ENCODE data around the gene COX10. TPM values are rescaled to one million over a fixed set of nuclear protein-coding genes. Genes with fewer than 3 reads are reported as not detected.
A peak's percentile ranks its signal among the peaks of the same experiment; 100 is the strongest.
"Not testable (repeated sequence)": the region's sequence is repeated elsewhere in the genome, so short reads cannot be mapped to it uniquely, and the experiment has no call there.

COX10 gene
- total RNA-seq = 10.5 and 16.2 TPM in 2 replicates

DNA sequence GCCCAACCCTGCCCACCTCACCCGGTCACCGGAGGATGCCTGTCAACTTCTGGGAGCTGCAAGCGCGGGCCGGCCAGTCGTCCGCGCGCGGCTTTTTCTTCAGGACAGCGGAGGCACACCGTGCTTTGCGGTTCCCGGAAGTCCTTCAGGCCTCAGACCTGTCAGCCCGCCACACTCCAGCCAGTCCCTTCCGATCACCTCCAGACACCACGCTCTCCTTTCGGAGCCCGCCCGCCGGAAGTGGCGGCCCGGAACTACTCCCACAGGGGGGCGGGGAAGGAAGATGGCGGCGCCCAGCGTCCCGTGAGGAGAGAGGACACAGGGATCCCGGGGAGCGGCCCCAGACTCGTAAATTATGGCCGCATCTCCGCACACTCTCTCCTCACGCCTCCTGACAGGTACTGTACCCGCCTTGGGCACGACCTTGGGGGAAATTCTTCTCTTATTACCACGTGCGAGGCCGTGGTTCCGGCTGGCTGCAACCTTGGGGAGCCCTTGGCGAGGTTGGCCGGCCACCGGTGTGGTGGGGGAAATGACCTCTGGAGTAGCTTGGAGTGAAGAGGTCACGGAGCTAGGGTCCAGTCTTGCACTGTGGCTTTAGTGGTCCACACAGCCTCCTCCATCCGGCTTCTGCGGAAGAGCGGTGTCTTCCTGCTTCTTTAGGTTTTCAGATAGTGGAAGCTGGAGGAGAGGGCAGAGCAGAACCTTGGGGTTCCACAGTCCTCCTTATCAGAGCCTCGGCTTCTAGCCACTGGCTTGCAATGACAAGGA, at the start of gene COX10:
TSS of gene COX10 (plus strand) at position 254 of the 771 bp plus-strand sequence. CDS start at position 356, 102 bp downstream.
- no peak for DNase-seq (ENCODE audit: low read depth, low spot score)

DNA sequence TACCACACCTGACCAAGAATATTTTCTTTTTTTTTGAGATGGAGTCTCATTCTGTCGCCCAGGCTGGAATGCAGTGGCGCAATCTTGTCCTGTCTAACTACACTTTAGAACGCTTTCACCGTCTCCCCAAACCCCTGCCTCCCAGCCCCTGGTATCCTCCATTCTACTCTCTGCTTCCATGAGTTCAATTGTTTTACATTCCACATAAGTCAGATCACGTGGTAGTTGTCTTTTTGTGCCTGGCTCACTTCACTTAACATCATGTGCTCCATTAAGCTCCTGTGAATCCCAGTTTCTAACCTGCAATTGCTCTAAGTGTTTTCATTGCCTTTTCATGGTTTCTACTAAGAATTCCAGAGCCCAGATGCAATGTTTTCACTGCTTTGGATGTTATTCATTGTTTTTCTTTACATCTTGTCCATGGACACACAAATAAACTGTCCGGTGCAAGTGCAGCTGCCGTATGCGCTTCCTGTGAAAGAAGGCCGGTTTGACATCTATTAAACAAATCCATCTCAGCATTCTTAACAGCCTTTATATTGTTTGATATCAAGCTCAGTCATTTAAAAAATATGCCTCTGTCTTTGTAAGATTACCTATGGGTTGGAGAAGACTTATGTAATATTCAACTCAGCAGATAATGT, 47.5 kb upstream of the COX10 start:
- not testable (repeated sequence) for DNase-seq (ENCODE audit: low read depth, low spot score)

DNA sequence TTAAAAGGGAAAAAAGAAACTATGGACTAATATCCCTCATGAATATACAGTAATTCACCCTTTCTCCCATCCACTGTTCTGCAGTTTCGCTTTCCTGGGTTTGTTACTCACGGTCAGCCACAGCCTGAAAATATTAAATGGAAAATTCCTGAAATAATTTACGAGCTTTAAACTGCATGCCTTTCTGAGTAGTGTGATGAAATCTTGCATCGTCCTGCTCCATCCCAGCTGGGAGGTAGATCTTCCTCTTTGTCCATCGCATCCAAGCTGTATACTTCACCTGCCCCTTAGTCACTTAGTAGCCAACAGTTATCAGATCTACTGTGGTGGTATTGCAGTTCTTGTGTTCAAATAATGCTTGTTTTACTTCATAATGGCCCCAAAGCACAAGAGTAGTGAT, 39.5 kb upstream of the COX10 start:
- not testable (repeated sequence) for DNase-seq (ENCODE audit: low read depth, low spot score)

DNA sequence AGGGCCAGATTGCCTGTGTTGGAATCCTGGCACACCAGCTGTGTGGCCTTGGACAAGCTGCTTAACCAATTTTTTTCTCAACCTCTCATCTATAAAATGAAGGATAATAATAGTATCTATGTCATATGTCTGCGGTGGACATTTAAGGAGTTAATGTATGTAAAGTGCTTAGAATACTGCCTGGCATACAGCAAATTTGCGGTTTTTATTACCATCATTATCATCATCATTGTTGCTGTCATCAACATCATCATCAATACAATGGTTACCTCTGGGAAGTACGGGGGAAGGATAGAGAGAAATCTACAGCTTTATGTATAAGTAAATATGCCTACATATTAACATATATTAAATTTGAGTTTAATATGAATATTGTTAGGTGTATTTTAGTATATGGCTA, 37.1 kb upstream of the COX10 start:
- no peak for DNase-seq (ENCODE audit: low read depth, low spot score)

DNA sequence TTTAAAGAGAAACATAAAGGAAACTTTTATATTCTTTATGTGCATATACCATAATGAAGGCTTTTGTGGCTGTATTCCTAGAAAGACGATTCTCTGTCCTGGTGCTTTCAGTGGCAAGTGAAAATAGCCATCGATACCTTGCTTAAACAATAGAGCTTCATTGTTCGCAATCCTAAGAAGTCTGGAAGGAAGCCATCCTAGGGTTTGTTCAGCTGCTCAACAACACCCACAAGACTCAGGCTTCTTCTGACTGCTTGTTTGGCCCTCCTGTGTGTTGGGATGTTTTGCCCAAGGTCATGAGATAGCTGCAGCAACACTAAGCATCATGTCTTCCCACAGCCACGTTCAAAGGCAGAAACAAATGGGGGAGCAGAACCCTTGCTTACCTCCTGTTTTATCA, 36.1 kb upstream of the COX10 start:
- DNase-seq (ENCODE audit: low read depth, low spot score) = no peak

DNA sequence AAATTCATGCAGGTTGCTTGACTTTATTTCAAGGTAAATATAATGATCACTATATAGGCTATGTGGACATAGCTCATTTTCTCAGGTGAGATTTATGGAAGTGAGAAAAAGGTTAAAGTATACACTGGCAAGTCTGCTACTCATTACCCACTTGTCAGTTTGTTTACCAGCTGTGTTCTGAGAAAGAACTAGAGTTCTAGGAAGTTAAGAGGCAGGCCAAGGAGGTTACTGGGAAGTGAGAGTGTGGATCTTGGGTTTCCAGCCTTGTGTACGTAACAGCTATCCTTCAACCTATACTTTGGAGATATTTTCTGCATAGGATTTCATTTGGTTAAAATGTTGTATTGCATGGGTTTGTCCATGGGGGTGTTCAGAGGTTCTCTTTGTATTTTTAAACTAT, 31.9 kb upstream of the COX10 start:
- DNase-seq (ENCODE audit: low read depth, low spot score) = no peak

DNA sequence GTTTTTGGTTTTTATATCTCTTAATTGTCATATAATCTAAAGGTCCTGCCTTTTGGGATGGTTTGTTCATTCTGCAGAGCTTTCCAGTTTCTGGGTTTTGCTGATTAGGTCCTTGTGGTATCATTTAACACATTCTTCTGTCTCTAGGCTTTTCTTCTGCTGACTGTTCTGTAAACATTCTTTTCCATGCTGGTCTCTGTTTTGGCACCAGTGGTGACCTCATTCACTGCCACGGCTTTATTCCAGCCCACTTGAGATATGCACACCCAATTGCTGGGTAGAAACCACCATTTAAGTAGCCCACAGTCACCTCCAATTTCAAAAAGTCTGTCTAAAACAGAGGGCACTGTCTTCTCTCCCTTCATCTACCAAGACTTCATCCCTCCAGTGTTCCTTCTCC, 31.1 kb upstream of the COX10 start:
- DNase-seq (ENCODE audit: low read depth, low spot score) = no peak

DNA sequence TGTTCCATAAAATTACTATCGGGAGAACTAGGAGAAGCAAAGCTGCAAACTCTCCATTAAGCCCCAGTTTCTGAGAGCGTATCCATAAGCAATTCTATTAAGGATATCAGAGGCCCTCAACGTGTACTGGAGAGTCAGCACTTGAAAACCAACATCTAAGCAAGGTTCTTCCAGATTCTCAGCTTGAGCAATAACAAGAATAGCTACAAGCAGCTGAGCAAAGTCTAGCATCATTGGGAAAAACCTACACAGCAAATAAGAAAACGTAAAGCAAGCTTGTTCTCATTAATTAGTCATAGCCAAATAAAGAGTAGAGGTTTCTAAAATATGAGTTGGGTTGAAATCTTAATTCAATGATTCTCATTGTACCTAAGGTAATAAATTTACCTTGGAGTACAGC, 26.9 kb upstream of the COX10 start:
- no peak for DNase-seq (ENCODE audit: low read depth, low spot score)

DNA sequence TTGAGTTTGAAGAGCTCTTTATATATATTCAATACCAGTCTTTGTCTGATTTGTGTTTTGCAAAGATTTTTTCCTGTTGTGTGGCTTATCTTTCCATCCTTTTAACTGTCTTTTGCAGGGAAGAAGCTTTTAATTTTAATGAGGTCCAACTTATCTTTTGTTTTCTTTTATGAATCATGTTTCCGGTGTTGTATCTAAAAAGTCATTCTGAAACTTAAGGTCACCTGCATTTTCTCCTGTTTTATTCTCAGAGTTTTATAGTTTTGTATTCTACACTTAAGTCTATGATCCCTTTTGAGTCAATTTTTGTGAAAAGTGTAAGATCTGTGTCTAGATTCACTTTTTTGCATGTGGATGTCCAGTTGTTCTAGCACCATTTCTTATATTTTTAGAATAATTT, 24.6 kb upstream of the COX10 start:
- DNase-seq (ENCODE audit: low read depth, low spot score) = no peak

DNA sequence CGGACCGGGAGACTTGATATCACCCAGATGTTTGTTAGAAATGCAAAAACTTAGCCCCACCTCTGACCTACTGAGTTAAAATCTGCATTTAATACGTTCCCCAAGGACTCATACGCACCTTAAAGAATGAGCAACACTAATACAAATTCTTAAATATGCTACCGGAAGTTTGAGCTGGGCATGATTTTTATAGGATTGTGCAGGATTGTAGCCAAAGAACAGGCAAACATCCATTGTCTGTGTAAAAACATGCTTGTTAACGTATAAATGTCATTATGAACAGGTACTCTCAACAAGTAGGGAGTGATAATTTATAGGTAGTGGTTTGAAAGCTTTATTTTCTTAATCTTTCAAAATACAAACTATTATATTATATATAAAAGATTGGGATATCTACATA, 22.3 kb upstream of the COX10 start:
- no peak for DNase-seq (ENCODE audit: low read depth, low spot score)

DNA sequence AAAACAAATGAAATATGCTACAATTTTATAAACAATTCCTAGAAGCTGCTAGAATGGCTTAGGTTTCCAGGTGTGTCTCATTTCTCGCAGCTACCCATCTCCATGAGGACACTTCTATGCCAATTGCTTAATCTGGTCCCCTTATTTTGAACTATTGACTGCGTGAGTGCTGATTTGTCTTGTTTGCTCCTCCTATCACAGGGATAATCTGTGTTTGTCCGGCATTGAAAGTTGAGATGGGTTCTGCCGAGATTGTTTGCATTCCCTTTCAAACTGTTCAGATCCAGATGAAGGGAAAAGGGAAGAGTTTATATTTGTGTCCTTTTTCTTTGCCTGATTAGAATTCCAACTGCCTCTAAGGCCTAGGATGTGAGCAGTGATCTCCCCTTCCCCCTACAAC, 21.7 kb upstream of the COX10 start:
- DNase-seq (ENCODE audit: low read depth, low spot score) = no peak

DNA sequence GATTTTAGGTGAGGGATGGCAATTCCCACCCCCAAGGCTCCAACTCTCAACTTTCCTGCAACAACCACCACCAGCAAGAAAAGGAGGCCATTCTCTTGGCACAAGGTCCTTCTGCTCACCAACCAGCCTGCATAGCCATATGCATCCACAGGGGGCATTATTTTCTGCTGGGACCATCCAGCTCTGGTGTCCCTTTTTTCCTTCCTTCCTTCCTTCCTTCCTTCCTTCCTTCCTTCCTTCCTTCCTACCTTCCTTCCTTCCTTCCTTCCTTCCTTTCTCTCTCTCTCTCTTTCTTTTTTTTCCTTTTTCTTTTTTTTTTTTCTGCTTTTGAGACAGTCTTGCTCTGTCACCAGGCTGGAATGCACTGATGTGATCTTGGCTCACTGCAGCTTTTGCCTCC, 21.1 kb upstream of the COX10 start:
- DNase-seq (ENCODE audit: low read depth, low spot score) = no peak

DNA sequence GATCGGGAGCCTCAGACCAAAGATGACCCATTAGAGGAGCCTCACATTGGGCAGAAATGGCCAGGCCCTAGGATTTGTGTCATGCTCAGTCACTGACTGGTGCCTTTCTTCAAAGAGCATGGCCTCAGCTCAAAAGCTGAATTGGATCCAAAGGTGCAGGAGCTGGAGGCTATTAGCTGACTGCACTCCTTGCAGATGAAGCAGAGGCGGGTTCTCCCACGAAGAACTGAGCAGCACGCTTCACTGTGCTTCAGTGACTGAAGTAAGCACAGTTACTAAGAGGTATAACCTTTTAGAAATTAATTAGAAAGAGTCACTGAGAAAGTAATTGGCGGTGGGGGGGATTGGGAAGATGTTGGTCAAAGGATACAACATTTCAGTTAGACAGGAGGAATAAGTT, 18.7 kb upstream of the COX10 start:
- no peak for DNase-seq (ENCODE audit: low read depth, low spot score)

DNA sequence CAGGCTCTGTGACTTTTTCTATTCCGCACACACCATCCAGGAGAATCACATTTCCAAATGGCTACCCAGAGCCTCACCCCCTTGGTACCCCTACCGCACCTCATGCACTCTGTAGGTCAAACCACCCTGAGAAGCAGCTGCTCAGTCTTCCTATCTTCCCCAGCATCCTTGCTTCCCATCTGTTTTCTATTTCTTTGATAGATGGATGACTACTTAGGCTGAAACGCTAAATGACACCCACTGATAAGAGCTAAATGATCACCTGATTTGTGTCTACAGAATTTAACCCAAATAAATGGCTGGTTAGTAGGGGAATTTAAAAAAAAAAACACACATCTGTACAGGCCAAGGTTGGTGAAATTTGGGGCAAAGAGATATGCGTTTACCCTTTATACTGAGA, 17.6 kb upstream of the COX10 start:
- DNase-seq (ENCODE audit: low read depth, low spot score) = no peak

DNA sequence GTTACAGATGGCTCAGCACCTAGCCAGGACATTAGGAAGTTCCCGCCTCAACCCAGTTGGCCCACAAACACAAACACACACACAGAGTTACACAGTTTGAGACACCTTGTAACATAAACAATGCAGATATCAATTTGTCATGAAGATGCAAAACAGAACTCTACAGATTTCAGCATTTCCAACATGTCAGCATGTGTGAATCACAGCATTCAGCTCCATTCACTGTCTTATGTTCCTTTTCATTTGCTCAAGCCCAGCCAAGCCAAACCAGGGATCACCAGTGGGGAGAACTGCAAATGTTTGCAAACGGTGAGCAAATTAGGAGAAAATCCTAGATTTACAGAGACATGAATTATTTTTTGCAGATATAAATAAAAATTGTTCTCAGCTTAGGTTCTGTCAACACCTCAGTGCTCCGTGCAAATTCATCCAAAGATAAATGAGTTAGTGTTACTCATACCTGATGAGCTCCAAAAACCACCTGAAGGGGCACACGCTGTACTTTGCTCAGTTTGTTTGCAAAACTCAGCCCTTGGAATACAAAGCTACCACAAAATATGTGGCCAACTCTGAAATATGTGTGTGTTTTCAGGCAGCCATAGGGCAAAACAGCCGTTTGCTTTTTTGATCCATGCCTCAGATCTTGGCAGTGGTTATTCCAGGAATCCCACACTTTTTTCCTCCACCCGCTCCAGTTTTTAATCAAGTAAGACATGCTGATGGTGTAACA, 16.3 kb upstream of the COX10 start:
- no peak for DNase-seq (ENCODE audit: low read depth, low spot score)

DNA sequence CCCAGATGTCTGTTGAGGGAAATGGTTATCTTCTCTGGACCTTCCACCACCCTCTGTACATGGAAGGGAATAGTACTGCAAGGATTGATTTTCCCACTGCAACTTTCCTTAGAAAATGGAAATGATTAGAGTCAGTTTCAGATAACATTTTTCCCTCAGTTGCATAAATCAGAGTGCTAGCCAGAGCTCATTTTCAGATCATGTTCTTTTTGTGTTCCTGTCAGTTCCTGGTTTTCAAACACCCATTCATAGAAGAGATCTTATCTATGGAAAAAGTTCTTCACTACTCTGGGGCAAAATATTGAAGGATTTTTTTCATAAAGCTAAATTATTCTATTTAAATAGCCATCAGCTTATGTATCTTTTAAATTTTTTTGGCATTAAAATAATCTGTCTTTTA, 11.7 kb upstream of the COX10 start:
- no peak for DNase-seq (ENCODE audit: low read depth, low spot score)

DNA sequence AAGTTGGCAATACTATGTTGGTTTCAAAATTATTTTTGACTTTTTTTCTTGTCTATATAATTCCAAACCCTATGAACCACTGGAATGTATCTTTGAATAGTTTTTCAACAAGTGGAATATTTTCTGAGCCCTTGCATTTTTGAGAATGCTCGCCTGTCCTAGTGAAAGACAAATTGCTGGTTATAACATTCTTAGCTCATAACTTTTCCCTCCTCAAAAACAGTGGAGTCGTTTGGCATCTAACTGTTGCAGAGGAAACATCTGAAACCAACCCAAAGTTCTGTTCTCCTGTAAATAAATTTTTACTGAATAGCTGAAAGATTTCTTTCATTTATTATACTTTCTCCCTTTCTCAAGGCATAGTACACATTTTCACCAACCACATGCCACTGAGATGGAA, 11.3 kb upstream of the COX10 start:
- no peak for DNase-seq (ENCODE audit: low read depth, low spot score)

DNA sequence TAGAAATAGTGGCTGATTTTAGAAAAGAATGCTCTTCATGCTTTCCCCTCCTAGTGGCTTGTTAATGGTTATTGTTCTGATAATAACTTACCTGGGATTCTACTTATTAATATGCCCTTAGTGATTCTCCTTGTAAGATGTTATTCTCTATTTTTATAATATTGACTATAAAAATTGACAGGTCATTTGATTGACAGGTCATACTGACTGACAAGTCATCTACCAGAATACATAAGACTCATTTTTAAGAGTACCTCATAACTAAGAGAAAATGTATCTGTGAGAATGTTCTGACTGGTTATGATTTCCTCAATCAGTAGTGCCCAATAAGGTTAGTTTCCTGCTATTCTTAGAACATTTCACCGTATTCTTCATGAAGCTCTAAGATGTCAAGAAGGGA, 8.6 kb upstream of the COX10 start:
- DNase-seq (ENCODE audit: low read depth, low spot score) = no peak

DNA sequence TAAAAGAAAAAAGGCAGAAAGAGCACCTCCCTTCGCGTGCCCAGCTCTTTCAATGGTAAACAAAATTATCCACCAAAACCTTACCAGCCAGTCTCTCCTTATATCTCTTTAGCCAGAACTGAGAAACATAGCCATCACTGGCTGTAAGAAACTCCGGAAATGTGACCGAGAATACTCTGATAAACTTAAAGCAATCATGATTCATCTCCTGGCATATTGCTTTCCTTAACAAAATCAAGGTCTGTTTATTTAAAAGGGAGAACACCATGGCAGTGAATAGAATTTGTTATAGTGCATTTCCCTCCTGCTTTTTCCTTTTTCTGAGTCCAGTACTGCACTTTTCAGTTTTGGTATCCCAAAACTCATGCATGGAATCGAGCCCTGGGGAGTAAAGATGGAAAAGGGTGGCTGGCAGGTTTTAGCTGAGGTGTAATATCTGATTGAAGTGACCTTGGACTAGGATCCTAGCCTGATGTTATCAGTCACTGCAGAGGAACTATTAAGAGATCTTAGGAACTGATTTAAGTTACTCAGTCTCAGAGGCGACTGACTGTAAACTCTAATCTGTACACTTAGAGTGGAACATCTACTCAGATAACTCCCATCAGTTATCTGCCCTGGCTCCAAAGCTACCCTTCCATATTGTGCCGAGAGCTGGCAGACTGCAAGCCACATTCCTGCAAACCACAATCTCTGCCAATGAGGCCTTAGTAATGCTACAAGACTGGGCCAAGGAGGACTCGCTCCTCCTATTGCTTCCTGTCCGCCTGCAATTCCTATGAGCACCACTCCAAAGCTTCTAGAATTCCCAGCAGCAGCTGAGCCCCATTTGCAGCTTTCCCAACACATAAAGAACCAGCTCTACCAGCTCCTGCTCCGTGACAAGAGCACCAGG, 7.4 kb upstream of the COX10 start:
- peak; percentile 57 for DNase-seq (ENCODE audit: low read depth, low spot score)

DNA sequence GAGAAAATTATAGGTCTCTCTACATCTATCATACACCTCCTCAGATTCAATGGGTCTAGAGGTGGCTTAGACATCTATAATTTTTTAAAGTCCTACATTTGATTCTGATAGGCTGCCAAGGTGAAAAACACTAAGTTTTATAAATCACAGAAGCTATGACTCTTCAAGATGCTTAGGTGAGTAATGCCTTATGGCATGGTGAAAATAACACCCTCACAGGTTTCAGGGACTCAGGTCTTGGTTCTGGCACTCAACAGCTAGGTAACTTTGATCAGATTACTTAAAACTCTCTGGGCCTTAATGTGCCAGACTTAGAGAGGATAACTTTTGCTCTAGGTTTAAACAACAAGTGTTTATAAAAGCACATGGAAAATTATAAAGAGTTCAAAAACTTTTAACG, 2.0 kb upstream of the COX10 start:
- DNase-seq (ENCODE audit: low read depth, low spot score) = no peak

DNA sequence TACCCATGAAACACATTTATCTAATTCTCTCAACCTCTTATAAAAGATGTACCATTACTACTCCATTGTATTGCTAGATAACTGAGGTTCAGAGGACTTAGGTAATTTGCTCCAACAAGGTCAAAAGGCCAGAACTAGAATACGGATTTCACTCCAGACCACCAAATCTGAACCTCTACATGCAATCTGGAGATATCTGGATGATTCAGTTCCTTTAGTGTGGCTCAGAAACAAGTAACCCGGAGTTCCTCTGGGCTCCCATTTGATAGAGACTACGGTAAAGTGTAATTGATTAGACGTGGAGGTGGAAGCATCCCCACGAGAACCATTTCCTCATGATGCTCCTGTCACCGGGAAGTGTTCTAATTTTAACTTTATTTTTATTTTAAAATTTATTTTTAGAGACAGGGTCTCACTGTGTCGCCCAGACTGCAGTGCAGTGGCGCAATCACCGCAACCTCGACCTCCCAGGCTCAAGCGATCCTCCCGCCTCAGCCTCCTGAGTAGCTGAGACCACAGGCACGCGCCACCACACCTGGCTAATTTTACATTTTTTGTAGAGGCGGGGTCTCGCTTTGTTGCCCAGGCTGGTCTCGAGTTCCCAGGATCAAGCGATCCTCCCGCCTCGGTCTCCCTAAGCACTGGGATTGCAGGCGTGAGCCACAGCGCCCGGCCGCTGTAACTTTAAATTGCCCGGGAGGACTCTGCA, 608 bp upstream of the COX10 start:
- DNase-seq (ENCODE audit: low read depth, low spot score) = no peak
